ENCODE results near the gene CTNNA2. TPM values are rescaled to one million over a fixed set of nuclear protein-coding genes. Genes with fewer than 3 reads are reported as not detected.

CTNNA2 gene
- total and polyA plus RNA-seq, 7 experiments from 2014 or later = not detected

GRCh38 chr2:80299661-80300060, 786.8 kb downstream of the CTNNA2 start:
- POLR2A ChIA-PET = no interaction called here
- Histone ChIP-seq H3K4me3 (ENCODE audit: low read length) (no peak overlapping the region), H3K36me3 (ENCODE audit: control insufficient read depth in 2 of 3, insufficient read depth in 3 of 3, low read length in 3 of 3) (no peaks in the 10 kb centered on the region), H3K27me3 (ENCODE audit: control insufficient read depth in 2 of 2, insufficient read depth in 2 of 2, low read length in 2 of 2) (peaks cover 0 to 8% of the 10 kb centered on the region in 2 donors), H3K9me3 (ENCODE audit: control insufficient read depth in 2 of 3, low read length in 3 of 3) (no peaks in the 10 kb centered on the region), H3K27ac (ENCODE audit: low read depth, low read length) (no peak overlapping the region), H3K4me1 (ENCODE audit: control insufficient read depth in 2 of 2, insufficient read depth in 2 of 2, low read length in 2 of 2) (no peaks in the 10 kb centered on the region)
- Mint-ChIP-seq H3K27ac (no peak overlapping the region), H3K36me3 (peaks cover 0 to 4% (median 0%) of the 10 kb centered on the region in 5 donors), H3K27me3 (peaks cover 37 to 54% (median 41%) of the 10 kb centered on the region in 5 donors), H3K4me1 (no peaks in the 10 kb centered on the region), H3K4me3 (no peak overlapping the region), H3K9me3 (peaks cover 0 to 25% (median 5%) of the 10 kb centered on the region in 11 donors)
- no peak for ATAC-seq
- intact Hi-C loops (cut with micrococcal nuclease) = no loop called here
- DNase-seq = no peak
- CTCF ChIA-PET = no interaction called here

DNA sequence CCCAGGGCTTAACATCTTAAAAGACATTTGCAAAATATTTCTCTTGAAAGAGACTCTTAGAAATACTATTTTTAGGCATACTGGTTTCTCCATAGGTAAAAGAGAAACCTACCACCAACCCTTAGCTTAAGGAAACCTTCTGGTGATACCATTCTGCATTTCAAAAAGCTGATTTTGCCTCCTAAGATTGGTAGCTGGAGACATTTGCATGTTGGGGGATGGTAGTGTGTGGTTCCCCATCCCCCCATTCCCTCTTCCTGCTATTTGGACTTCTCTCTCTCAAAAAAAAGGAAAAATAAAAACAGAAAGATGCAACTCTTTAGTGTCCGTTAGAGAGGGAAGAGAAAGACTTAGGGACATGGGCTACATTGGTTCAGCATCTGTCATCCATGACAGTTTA, 787.5 kb downstream of the CTNNA2 start:
- no peak overlapping the region for H3K27ac ChIP-seq (ENCODE audit: low read depth, low read length)
- Mint-ChIP-seq H3K27ac (no peak overlapping the region), H3K27me3 (peaks cover 43 to 57% (median 48%) of the 10 kb centered on the region in 5 donors), H3K9me3 (peaks cover 0 to 22% (median 3%) of the 10 kb centered on the region in 11 donors), H3K36me3 (peaks cover 0 to 9% (median 0%) of the 10 kb centered on the region in 5 donors), H3K4me1 (no peaks in the 10 kb centered on the region), H3K4me3 (no peak overlapping the region)
- H3K4me1 ChIP-seq (ENCODE audit: control insufficient read depth in 2 of 2, insufficient read depth in 2 of 2, low read length in 2 of 2) = no peaks in the 10 kb centered on the region
- no peak for DNase-seq
- peaks cover 0 to 8% of the 10 kb centered on the region in 2 donors for H3K27me3 ChIP-seq (ENCODE audit: control insufficient read depth in 2 of 2, insufficient read depth in 2 of 2, low read length in 2 of 2)
- intact Hi-C loops (cut with micrococcal nuclease) = no loop called here
- no peak for ATAC-seq
- H3K4me3 ChIP-seq (ENCODE audit: low read length) = no peak overlapping the region
- H3K9me3 ChIP-seq (ENCODE audit: control insufficient read depth in 2 of 3, low read length in 3 of 3) = no peaks in the 10 kb centered on the region
- CTCF ChIA-PET = no interaction called here
- no peaks in the 10 kb centered on the region for H3K36me3 ChIP-seq (ENCODE audit: control insufficient read depth in 2 of 3, insufficient read depth in 3 of 3, low read length in 3 of 3)
- POLR2A ChIA-PET = no interaction called here

GRCh38 chr2:80300954-80301353, 788.1 kb downstream of the CTNNA2 start:
- Histone ChIP-seq H3K36me3 (ENCODE audit: control insufficient read depth in 2 of 3, insufficient read depth in 3 of 3, low read length in 3 of 3) (no peaks in the 10 kb centered on the region), H3K27me3 (ENCODE audit: control insufficient read depth in 2 of 2, insufficient read depth in 2 of 2, low read length in 2 of 2) (peaks cover 0 to 8% of the 10 kb centered on the region in 2 donors), H3K4me3 (ENCODE audit: low read length) (no peak overlapping the region), H3K4me1 (ENCODE audit: control insufficient read depth in 2 of 2, insufficient read depth in 2 of 2, low read length in 2 of 2) (no peaks in the 10 kb centered on the region), H3K9me3 (ENCODE audit: control insufficient read depth in 2 of 3, low read length in 3 of 3) (no peaks in the 10 kb centered on the region), H3K27ac (ENCODE audit: low read depth, low read length) (no peak overlapping the region)
- peaks cover 47 to 59% (median 50%) of the 10 kb centered on the region in 5 donors for H3K27me3 Mint-ChIP-seq
- intact Hi-C loops (cut with micrococcal nuclease) = no loop called here
- ChIA-PET CTCF (no interaction called here), POLR2A (no interaction called here)
- peaks cover 0 to 9% (median 0%) of the 10 kb centered on the region in 5 donors for H3K36me3 Mint-ChIP-seq
- ATAC-seq (no peak), DNase-seq (no peak)
- no peak overlapping the region for H3K4me3 Mint-ChIP-seq
- H3K27ac Mint-ChIP-seq = no peak overlapping the region
- H3K4me1 Mint-ChIP-seq = no peaks in the 10 kb centered on the region
- H3K9me3 Mint-ChIP-seq = peaks cover 0 to 16% (median 3%) of the 10 kb centered on the region in 11 donors

GRCh38 chr2:80302001-80302313, 789.1 kb downstream of the CTNNA2 start:
- Mint-ChIP-seq H3K4me1 (no peaks in the 10 kb centered on the region), H3K36me3 (peaks cover 0 to 9% (median 0%) of the 10 kb centered on the region in 5 donors), H3K4me3 (no peak overlapping the region), H3K9me3 (peaks cover 0 to 15% (median 5%) of the 10 kb centered on the region in 11 donors), H3K27me3 (peaks cover 51 to 60% (median 54%) of the 10 kb centered on the region in 5 donors), H3K27ac (peak overlapping the region in 1 of 9 donors; percentile 29)
- CTCF ChIA-PET = no interaction called here
- Histone ChIP-seq H3K27ac (ENCODE audit: low read depth, low read length) (no peak overlapping the region), H3K36me3 (ENCODE audit: control insufficient read depth in 2 of 3, insufficient read depth in 3 of 3, low read length in 3 of 3) (no peaks in the 10 kb centered on the region), H3K4me1 (ENCODE audit: control insufficient read depth in 2 of 2, insufficient read depth in 2 of 2, low read length in 2 of 2) (no peaks in the 10 kb centered on the region), H3K27me3 (ENCODE audit: control insufficient read depth in 2 of 2, insufficient read depth in 2 of 2, low read length in 2 of 2) (peaks cover 0 to 8% of the 10 kb centered on the region in 2 donors), H3K9me3 (ENCODE audit: control insufficient read depth in 2 of 3, low read length in 3 of 3) (no peaks in the 10 kb centered on the region), H3K4me3 (ENCODE audit: low read length) (no peak overlapping the region)
- intact Hi-C loops (cut with micrococcal nuclease) = no loop called here
- DNase-seq = no peak
- POLR2A ChIA-PET = no interaction called here
- no peak for ATAC-seq

GRCh38 chr2:80302314-80303005, 789.6 kb downstream of the CTNNA2 start:
- Histone ChIP-seq H3K36me3 (ENCODE audit: control insufficient read depth in 2 of 3, insufficient read depth in 3 of 3, low read length in 3 of 3) (no peaks in the 10 kb centered on the region), H3K4me1 (ENCODE audit: control insufficient read depth in 2 of 2, insufficient read depth in 2 of 2, low read length in 2 of 2) (no peaks in the 10 kb centered on the region), H3K27ac (ENCODE audit: low read depth, low read length) (no peak overlapping the region), H3K9me3 (ENCODE audit: control insufficient read depth in 2 of 3, low read length in 3 of 3) (no peaks in the 10 kb centered on the region), H3K4me3 (ENCODE audit: low read length) (no peak overlapping the region), H3K27me3 (ENCODE audit: control insufficient read depth in 2 of 2, insufficient read depth in 2 of 2, low read length in 2 of 2) (peaks cover 0 to 8% of the 10 kb centered on the region in 2 donors)
- peaks cover 0 to 15% (median 5%) of the 10 kb centered on the region in 11 donors for H3K9me3 Mint-ChIP-seq
- ChIA-PET POLR2A (no interaction called here), CTCF (no interaction called here)
- peaks cover 51 to 60% (median 54%) of the 10 kb centered on the region in 5 donors for H3K27me3 Mint-ChIP-seq
- intact Hi-C loops (cut with micrococcal nuclease) = no loop called here
- no peak overlapping the region for H3K4me3 Mint-ChIP-seq
- H3K4me1 Mint-ChIP-seq = no peaks in the 10 kb centered on the region
- DNase-seq = no peak
- peaks cover 0 to 9% (median 0%) of the 10 kb centered on the region in 5 donors for H3K36me3 Mint-ChIP-seq
- ATAC-seq = no peak
- H3K27ac Mint-ChIP-seq = peak overlapping the region in 1 of 9 donors; percentile 29

- intact Hi-C loops (cut with micrococcal nuclease) = no loop called here
- DNase-seq (no peak), ATAC-seq (no peak)
- H3K4me1 Mint-ChIP-seq = no peaks in the 10 kb centered on the region
- H3K27ac ChIP-seq (ENCODE audit: low read depth, low read length) = no peak overlapping the region
- H3K27me3 Mint-ChIP-seq = peaks cover 51 to 60% (median 51%) of the 10 kb centered on the region in 5 donors
- peaks cover 0 to 8% of the 10 kb centered on the region in 2 donors for H3K27me3 ChIP-seq (ENCODE audit: control insufficient read depth in 2 of 2, insufficient read depth in 2 of 2, low read length in 2 of 2)
- peak overlapping the region in 1 of 10 donors; percentile 19 for H3K4me3 Mint-ChIP-seq
- H3K27ac Mint-ChIP-seq = no peak overlapping the region
- no peaks in the 10 kb centered on the region for H3K36me3 ChIP-seq (ENCODE audit: control insufficient read depth in 2 of 3, insufficient read depth in 3 of 3, low read length in 3 of 3)
- POLR2A ChIA-PET = no interaction called here
- no peaks in the 10 kb centered on the region for H3K9me3 ChIP-seq (ENCODE audit: control insufficient read depth in 2 of 3, low read length in 3 of 3)
- no peak overlapping the region for H3K4me3 ChIP-seq (ENCODE audit: low read length)
- CTCF ChIA-PET = no interaction called here
- peaks cover 0 to 15% (median 5%) of the 10 kb centered on the region in 11 donors for H3K9me3 Mint-ChIP-seq
- peaks cover 0 to 9% (median 0%) of the 10 kb centered on the region in 5 donors for H3K36me3 Mint-ChIP-seq
- no peaks in the 10 kb centered on the region for H3K4me1 ChIP-seq (ENCODE audit: control insufficient read depth in 2 of 2, insufficient read depth in 2 of 2, low read length in 2 of 2)
Measured at GRCh38 chr2:80303006-80303908, 790.4 kb downstream of the CTNNA2 start.
